ENCODE results near the gene DDX39B.

DDX39B gene

DNA sequence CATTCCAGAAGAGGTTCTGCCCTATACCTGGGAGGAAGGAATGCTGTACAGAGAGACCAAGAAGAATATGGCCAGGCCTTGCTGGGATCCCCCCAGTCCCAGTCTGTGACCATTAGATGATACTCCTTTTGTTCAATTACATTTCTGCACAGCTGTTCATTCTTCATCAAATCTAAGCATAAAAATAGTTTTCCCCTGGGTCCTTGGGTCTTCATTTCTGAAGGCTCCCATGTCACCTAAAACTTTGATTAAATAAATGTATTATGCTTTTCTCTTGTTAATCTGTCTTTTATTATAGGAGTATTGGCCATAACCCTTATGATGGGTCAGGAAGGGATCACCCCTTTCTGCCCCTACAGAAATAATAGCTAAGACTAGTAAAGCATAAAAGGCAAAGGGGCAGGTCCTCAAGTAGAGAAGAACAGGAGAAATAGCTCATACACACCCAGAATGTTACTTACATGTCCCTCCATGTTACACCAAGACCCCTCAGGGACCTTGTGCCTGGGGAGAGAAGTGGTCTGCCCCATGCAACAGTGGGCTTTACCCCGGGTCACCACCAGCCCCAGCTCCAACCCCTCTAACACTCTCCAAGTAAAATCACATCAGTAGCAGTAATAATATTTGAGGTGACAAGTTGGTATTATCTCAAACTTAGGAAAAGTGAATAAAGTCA lies 28.2 kb upstream of the DDX39B start:
- no peak overlapping the region for H3K4me2 ChIP-seq (ENCODE audit: low read length)

DNA sequence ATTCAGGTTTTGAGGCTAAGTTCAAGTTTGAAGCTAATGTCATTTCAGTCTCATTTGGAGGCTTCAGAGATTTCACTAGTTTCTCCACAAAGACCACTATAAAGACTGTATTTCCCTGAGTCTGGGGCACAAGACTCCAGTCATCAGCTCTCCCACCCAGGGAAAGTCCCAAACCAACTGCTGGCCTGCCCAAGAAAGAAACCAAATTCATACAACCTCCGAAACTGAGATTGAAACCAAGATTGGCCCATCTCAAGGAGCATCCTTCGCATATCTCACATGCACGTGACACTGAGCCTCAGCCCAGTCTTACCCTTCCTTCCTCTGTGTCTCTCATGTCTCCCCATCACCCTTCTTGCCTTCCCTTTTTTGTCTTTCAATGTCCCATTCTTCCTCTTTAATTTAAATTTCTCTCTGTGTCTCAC lies 26.7 kb upstream of the DDX39B start:
- H3F3A ChIP-seq (ENCODE audit: control insufficient read depth, insufficient read depth), result peaks cover 14% of the 10 kb centered on the region
- no peaks in the 10 kb centered on the region for H3K9me2 ChIP-seq (replicated peaks; ENCODE audit: control insufficient read depth, low read length)
- peak overlapping the region; percentile 6 for H3K4me2 ChIP-seq (ENCODE audit: low read length)
- no peaks in the 10 kb centered on the region for H4K20me1 ChIP-seq (ENCODE audit: control insufficient read depth, insufficient read depth, low read depth, low read length)
- no peaks in the 10 kb centered on the region for H3K36me3 ChIP-seq (ENCODE audit: control insufficient read depth, low read length)
- H3K27ac ChIP-seq (ENCODE audit: low read depth, low read length), result no peak overlapping the region
- H3K4me1 ChIP-seq (ENCODE audit: control insufficient read depth, low read length), result peaks cover 60% of the 10 kb centered on the region
- no peak for TF ChIP-seq EZH2phosphoT487 (IDR thresholded peaks at IDR 0.05; ENCODE audit: borderline replicate concordance, low read length)
- TF ChIP-seq, protein P1, sequence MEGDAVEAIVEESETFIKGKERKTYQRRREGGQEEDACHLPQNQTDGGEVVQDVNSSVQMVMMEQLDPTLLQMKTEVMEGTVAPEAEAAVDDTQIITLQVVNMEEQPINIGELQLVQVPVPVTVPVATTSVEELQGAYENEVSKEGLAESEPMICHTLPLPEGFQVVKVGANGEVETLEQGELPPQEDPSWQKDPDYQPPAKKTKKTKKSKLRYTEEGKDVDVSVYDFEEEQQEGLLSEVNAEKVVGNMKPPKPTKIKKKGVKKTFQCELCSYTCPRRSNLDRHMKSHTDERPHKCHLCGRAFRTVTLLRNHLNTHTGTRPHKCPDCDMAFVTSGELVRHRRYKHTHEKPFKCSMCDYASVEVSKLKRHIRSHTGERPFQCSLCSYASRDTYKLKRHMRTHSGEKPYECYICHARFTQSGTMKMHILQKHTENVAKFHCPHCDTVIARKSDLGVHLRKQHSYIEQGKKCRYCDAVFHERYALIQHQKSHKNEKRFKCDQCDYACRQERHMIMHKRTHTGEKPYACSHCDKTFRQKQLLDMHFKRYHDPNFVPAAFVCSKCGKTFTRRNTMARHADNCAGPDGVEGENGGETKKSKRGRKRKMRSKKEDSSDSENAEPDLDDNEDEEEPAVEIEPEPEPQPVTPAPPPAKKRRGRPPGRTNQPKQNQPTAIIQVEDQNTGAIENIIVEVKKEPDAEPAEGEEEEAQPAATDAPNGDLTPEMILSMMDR (IDR thresholded peaks at IDR 0.05; ENCODE audit: low read depth, low read length, poor library complexity, severe bottlenecking), result no peak
- H3K27me3 ChIP-seq (ENCODE audit: control insufficient read depth, low read length), result peaks cover 55% of the 10 kb centered on the region
- no peak overlapping the region for H3K4me3 ChIP-seq (ENCODE audit: low read length)
- H3K9me3 ChIP-seq (ENCODE audit: control insufficient read depth, insufficient read depth, low read length), result no peaks in the 10 kb centered on the region
- H3K79me2 ChIP-seq (ENCODE audit: control insufficient read depth, low read length), result no peaks in the 10 kb centered on the region

More for the DNA sequence above, 28.2 kb upstream of the DDX39B start:
- Histone ChIP-seq H3K27ac (ENCODE audit: low read depth, low read length) (no peak overlapping the region; the same call in 1 of the 2 replicates), H3K27me3 (ENCODE audit: control insufficient read depth, low read length) (peaks cover 67% of the 10 kb centered on the region), H3F3A (ENCODE audit: control insufficient read depth, insufficient read depth) (peaks cover 14% of the 10 kb centered on the region), H3K9me3 (ENCODE audit: control insufficient read depth, insufficient read depth, low read length) (no peaks in the 10 kb centered on the region), H3K4me3 (ENCODE audit: low read length) (no peak overlapping the region), H3K36me3 (ENCODE audit: control insufficient read depth, low read length) (no peaks in the 10 kb centered on the region), H4K20me1 (ENCODE audit: control insufficient read depth, insufficient read depth, low read depth, low read length) (no peaks in the 10 kb centered on the region), H3K9me2 (replicated peaks; ENCODE audit: control insufficient read depth, low read length) (no peaks in the 10 kb centered on the region), H3K4me1 (ENCODE audit: control insufficient read depth, low read length) (peaks cover 62% of the 10 kb centered on the region), H3K79me2 (ENCODE audit: control insufficient read depth, low read length) (no peaks in the 10 kb centered on the region)
- TF ChIP-seq, protein P1 (IDR thresholded peaks at IDR 0.05; ENCODE audit: low read depth, low read length, poor library complexity, severe bottlenecking), result no peak
- no peak for TF ChIP-seq EZH2phosphoT487 (IDR thresholded peaks at IDR 0.05; ENCODE audit: borderline replicate concordance, low read length)

DNA sequence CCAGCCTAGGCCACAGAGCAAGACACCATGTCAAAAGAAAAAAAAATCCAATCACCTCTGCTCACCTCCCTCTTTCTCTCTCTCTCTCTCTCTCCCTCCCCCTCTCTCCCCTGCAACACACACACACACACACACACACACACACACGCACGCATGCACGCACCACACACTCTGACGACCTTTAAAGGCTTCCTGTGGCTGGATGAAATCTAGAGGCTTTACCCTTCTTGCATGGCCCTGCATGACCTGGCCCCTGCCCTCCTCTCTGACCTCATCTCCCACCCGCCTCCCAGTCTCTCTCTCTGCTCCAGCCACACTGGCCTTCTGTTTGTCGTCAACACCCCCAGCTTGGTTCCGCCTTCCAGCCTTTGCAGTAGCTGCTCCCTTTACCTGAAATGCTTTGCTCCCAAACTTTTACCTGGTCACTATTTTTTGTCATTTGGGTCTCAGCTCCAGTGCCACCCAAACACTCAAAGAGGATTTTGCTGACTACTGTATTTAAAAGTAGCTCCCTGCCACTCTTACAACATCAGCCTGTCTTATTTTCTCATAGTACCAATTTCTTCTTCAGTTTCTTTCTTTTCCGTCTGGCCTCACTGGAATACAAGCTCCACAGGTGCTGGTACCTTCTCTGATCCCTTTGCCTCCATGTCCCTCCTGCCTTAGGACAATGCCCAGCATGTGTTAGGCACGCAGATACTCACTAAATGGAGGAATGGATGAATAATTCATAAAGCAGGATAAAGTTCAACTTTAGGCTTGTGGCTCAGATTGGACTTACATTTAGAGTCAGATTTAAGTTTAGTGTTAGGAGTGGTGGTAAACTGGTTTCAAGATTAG lies 25.9 kb upstream of the DDX39B start:
- Histone ChIP-seq H3K79me2 (ENCODE audit: control insufficient read depth, low read length) (no peaks in the 10 kb centered on the region), H3K9me2 (replicated peaks; ENCODE audit: control insufficient read depth, low read length) (no peaks in the 10 kb centered on the region), H3F3A (ENCODE audit: control insufficient read depth, insufficient read depth) (peaks cover 14% of the 10 kb centered on the region), H3K36me3 (ENCODE audit: control insufficient read depth, low read length) (no peaks in the 10 kb centered on the region), H4K20me1 (ENCODE audit: control insufficient read depth, insufficient read depth, low read depth, low read length) (no peaks in the 10 kb centered on the region), H3K9me3 (ENCODE audit: control insufficient read depth, insufficient read depth, low read length) (no peaks in the 10 kb centered on the region), H3K4me3 (ENCODE audit: low read length) (no peak overlapping the region), H3K27ac (ENCODE audit: low read depth, low read length) (no peak overlapping the region), H3K27me3 (ENCODE audit: control insufficient read depth, low read length) (peaks cover 51% of the 10 kb centered on the region), H3K4me1 (ENCODE audit: control insufficient read depth, low read length) (peaks cover 64% of the 10 kb centered on the region), H3K4me2 (ENCODE audit: low read length) (no peak overlapping the region; the same call in 1 of the 2 replicates)
- no peak for TF ChIP-seq EZH2phosphoT487 (IDR thresholded peaks at IDR 0.05; ENCODE audit: borderline replicate concordance, low read length)
- TF ChIP-seq, protein P1 (IDR thresholded peaks at IDR 0.05; ENCODE audit: low read depth, low read length, poor library complexity, severe bottlenecking), result no peak

Data from DOHH2 (cell line).